Kidney capillary endothelial cell (primary cell): ENCODE data around the gene TGFBI.

ENCODE experiments used
- DNase-seq: peaks from one replicate; pipeline ENCODE4 v3.0.0-alpha.2; 2018; ENCODE audit warnings: low spot score

Gene TGFBI

DNA sequence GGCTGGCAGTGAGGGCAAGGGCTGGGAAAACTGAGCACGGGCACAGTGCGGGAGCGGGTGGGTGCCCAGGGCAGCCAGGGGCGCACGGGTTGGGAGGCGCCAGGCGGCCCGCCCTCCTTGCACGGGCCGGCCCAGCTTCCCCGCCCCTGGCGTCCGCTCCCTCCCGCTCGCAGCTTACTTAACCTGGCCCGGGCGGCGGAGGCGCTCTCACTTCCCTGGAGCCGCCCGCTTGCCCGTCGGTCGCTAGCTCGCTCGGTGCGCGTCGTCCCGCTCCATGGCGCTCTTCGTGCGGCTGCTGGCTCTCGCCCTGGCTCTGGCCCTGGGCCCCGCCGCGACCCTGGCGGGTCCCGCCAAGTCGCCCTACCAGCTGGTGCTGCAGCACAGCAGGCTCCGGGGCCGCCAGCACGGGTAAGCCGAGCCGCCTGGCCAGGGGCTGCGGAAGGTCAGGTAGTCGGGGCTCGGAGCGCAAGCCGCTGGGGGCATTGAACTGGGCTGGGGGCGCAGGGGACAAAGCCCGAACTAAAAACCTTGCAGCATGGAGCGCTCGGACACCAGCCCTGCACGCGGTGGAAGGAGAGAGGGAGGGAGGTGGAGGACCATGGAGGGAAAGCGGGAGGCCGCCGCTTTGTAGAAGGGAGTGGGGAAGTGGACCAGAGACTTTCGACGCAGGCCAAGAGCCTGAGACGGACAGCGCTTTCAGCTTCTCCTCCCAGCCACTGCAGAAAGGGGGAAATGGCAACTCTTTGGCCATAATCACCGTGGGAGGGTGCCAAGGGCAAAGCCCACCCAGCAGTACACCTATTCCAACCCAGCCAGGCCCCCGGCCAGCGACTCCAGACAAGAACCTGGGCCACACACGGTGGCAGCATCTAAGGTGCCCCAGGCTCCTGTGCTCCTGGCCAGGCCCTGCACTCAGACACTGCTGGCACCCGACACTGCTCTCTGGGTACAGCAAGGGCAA lies at the start of gene TGFBI:
Gene TGFBI, plus strand, starts transcription at position 207 of the 961 bp plus-strand sequence. Its CDS starts 68 bp downstream, at position 275.
- DNase-seq = peak; percentile 33

- DNase-seq = no peak
Observed at GRCh38 chr5:135978993-135979392, 49.8 kb upstream of the TGFBI start.

DNA sequence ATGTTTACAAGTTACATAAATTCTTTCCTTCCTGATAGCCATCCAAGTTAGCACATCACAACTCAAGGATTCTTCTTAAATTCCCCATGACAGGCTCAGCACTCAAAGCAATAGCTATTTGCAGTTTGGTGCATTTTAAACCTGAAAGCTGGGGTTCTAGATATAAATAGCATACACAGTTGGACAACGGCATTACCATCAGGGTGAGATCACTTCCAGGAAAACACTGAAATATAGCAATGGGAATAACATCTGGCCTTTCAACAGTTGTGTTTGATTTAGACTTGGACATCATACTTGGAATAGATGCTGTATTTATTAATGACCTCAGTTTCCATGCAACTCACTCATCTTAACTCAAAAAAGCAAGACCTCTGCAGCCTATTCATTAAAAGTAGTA lies 49.3 kb upstream of the TGFBI start:
- DNase-seq = peak; percentile 56

DNA sequence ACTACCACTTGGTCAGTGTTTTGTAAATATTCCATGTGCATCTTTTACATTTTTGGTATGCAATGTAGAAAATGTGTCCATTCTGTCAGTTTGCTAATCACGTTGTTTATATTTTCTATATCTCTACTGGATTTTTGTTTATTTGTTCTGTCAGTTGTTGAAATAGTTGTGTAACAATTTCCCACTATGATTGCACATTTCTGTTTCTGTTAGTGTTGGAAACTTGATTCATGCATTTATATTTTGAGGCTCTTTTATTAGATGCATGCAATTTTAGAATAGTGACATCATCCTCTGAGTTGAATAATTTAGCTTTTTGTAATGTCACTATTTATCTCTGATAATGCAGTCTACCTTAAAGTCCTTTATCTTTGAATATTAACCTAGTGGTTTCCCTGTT lies 48.2 kb upstream of the TGFBI start:
- no peak for DNase-seq

- DNase-seq = no peak
Observed at GRCh38 chr5:135985951-135986350, 42.8 kb upstream of the TGFBI start.

GRCh38 chr5:135986401-135986800 lies 42.4 kb upstream of the TGFBI start:
- DNase-seq = no peak

- no peak for DNase-seq
Observed at GRCh38 chr5:135986891-135987401, 41.8 kb upstream of the TGFBI start.

GRCh38 chr5:135988546-135988945 lies 40.2 kb upstream of the TGFBI start:
- DNase-seq = no peak

GRCh38 chr5:135989686-135990085 lies 39.1 kb upstream of the TGFBI start:
- DNase-seq = no peak

DNA sequence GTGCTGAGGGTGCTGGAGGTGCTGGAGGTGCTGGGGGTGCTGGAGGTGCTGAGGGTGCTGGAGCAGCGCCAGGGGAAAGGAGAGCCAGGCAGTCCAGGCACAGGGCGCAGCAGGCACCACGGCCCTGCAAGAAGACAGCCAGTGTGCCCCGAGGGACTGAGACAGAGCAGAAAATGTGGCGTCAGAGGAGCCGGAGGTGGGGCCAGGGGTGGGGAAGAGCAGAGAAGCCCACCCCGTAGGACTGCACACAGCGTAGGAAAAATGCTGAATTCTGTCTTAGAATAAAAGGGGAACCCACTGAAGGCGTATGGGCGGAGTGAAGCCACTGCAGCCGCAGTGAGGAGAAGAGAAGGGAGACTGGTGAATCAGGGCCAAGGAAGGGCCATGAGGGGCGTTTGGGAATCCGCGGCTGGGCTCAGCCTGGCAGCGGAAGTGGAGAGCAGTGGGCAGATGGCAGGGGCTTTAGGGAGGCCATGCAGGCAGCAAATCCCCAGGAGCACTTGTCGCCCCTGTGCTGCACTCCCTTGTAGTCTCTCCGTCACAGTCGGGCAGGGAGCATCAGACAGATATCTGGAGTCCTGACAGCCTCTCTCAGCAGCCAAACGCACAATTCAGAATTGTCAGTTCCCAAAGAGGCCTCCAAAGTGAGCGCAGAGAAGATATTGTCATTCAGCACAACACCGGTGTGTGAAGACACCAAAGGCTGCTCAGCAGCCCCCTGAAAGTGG lies 38.1 kb upstream of the TGFBI start:
- DNase-seq = no peak

- DNase-seq = no peak
Observed at GRCh38 chr5:135991429-135991828, 37.4 kb upstream of the TGFBI start.

GRCh38 chr5:135993335-135993879 lies 35.4 kb upstream of the TGFBI start:
- DNase-seq = no peak

DNA sequence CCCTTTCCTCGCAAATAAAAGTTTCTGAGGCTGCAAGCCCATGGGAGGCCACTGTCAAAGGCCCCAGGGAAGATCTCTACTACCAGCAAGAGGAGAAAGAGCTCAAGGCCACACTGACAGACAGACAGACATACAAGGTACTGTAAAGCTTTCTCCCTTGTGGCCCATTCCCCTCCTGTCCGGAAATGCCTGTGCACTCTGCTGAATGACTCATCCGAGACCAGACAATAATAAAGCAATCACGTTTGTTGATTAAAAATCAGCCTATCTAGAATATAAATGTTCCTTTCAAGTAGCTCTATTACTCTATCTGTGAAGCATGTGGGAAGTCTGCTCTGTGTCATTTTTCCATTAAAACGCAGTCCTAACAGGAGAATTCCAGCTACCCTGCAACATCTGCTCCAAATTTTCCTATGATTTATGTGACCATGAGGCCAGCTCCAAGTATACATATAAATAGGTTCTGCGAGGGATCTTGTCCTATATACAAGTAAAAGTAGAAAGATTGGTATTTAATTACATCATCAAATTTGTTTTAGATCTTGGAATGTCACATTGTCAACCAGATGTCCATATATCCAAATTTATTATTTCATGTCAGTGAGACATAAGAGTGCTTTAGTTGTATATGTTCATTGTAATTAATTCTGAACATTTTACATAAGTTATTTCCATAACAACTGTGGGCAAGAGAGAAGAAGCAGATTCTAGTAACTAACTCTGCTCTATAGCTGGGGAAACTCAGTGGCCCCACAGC lies 34.7 kb upstream of the TGFBI start:
- DNase-seq = peak; percentile 58

DNA sequence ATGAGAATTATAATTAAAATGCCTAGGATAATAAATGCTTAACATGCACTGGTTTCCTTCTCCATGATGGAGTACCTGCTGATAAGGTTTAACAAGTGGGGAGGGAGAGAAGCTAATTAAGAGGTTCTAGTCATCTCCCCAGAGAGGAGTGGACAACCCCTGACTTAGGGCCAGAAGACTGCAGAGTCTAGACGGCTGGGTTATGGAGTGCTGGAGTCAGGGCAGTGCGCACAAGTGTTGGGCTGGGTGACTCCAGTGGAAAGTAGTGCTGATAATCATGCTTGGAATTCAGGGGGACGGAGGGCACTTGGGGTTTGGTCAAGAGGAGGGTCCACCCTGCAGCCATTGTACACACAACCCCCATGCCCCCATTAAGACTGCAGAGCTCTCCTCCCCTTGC lies 32.8 kb upstream of the TGFBI start:
- DNase-seq = no peak

DNA sequence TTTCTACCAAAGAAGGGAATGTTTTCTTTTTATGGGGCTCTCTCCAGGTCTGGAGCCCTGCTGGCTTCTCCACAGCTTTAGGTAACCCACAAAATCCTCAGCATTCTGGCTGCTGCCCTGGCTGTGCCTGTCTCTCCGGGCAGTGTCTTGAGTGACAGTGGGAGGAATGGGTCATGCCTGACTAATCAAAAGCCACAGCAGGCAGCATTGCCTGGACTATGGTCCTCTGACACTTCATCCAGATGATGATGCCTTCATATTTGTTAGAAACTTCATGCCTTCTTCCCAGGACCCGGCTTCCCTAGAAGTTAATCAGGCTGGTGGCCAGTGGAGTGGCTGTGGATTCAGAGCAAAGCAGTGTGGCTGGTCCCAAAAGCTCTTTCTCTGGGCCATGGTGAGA lies 32.2 kb upstream of the TGFBI start:
- DNase-seq = no peak

DNA sequence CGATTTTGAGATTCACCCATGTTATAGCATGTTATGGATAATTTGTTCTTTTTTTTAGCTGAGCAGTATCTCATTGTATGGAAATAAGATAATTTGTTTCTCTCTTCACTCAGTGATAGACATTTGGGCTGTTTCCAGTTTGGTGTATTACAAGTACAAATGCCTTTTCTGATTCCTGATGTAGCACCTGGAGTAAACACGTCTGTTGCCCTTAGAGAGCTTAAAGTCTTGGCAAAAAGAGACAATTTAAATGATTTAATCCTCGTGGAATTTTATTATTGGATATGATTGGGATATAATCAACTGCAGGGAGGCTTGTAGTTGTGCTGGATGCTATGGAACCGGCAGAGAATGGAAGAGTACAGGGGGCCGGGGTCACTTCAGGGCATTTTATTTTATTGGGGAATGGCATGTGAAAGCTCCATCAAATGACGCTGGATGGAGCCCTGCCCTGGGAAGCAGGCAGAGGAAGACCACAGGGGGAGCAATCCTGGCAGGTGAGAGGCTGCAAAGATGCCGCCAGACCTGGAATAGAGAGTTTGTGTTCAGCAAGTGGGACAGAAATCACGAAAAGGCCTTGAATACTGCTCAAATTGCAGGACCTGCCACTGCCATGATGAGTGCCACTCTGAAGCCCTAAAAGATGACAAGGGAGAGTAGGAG lies 31.0 kb upstream of the TGFBI start:
- no peak for DNase-seq

GRCh38 chr5:135998889-135999288 lies 29.9 kb upstream of the TGFBI start:
- no peak for DNase-seq

GRCh38 chr5:135999406-136000139 lies 29.2 kb upstream of the TGFBI start:
- DNase-seq = no peak

DNA sequence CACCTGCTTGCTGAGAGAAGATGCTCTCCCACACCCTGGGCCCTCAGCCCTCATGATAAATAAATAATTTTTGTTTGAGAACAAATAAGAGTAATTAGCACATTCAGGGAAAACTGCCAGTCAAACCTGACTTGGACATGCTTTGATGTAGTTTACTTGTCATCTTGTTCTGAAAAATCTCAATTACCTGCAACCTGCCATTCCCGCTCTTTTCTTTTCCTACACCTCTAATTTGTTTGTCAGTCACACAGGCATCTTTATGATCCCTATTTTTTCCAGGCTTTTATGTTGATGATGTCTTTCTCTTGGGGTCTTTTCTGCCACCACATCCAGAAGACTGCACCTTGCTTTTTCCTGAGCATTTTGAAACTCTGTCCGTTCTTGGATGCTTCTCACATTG lies 28.6 kb upstream of the TGFBI start:
- DNase-seq = no peak

DNA sequence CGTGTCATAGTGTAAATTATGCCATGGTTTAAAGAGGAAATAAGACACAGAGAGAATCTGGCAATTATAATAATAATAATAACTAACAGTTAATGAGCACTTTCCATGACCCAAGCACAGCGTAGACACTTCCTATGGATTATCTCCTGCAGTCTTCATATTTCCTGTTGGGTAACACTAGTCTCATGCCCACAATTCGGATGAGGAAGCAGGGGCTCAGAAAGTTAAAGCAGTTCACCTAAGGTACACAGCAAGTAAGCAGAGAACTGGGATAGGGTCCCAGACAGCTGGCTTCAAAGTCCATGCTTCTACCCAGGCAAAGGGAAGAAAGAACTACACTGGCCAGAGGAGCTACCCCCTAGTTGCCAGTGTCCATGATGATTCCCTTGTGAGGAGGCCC lies 27.9 kb upstream of the TGFBI start:
- no peak for DNase-seq
